Stimulated activated naive CD8-positive, alpha-beta T cell treated with anti-CD3 and anti-CD28 coated beads, Interleukin-15, Interleukin-2, amounts not matched to agents 100 U/mL and 50 U/mL, for 24 hours (primary cell): ENCODE data around the gene BSDC1.
"Not testable (repeated sequence)": the region's sequence is repeated elsewhere in the genome, so short reads cannot be mapped to it uniquely, and the experiment has no call there.

ENCODE experiments used
- ATAC-seq: fragments of 150-1000 bp; cut with Tn5 transposase; one replicate; pipeline ENCODE4 v1.10.0; 2021
- DNase-seq: peaks from one replicate; pipeline ENCODE4 v3.0.0; 2021

BSDC1 gene

DNA sequence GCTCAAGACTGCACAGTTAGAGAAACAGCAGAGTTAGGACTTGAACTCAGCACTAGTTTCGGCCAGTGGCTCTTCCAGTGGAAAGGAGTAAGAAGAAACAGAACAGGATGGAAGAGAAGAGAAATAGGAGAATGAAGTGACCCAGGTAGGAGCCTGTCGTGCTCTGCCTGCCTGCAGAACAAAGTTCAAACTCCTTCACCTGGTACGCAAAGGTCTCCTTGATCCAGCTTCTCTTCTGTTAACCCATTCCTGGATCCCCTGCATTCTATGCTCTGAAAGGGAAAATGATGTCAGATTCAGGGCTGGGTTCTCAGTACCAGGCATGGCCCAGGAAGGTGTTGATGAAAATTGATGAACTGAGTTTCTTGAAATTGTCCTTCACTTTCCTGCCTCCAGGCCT, 35.8 kb downstream of the BSDC1 start:
- DNase-seq = no peak

DNA sequence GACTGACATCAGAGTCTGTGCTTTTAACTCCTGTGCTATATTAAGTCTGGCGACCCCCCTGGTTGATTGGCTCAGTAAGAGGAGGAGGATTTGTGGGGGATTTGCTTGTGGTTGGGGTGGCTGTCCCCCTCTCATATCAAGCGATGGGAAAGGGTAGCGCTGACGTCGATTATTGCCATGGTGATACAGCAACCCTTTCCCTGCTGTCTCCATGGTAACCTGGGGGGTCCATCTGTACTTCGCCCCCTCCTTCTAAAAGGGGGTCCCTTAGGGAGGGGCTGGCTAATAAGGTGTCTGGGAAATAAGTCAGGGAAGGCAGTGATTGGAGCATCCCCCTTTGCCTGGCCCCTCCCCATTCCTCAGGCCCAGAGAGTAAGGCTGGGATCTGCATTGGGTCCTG, 36.6 kb downstream of the BSDC1 start:
- ATAC-seq (no peak), DNase-seq (no peak)

More for the DNA sequence above, 35.8 kb downstream of the BSDC1 start:
- no peak for ATAC-seq

GRCh38 chr1:32356478-32356877, 37.8 kb downstream of the BSDC1 start:
- ATAC-seq (no peak), DNase-seq (no peak)

- DNase-seq, ATAC-seq: not testable (repeated sequence)
These were observed 38.5 kb downstream of the BSDC1 start for GRCh38 chr1:32355778-32356177.

DNA sequence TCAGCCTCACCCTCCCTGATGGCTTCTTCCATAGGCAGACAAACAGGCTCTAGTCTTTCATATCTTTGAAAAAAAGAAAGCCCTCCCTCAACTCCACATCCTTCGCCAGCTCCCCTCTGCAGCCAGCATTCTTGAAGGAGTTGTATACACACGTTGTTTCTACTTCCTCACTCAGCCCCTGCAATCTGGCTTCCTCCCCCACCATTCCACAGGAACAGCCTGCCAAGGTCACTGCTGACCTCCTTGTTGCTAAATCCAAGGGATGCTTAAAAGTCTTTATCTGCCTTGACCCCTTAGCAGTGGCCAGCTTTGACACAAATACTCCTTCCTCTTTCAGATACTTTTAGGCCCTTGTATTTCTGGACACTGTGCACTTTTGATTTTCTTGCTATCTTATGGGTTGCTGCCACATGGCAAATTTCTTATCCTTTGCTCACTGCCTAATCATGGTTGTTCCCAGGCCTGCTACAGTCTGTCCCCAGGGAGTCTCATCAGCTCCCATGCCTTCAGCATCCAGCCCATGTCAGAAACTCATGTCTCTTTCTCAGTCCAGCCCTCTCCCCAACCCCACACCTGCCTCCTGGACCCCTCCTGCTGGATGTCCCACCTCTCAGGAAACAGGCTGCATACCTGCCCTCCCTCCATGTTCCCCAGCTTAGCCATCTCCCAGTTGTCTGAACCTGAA, 40.2 kb downstream of the BSDC1 start:
- ATAC-seq (no peak), DNase-seq (no peak)

GRCh38 chr1:32353431-32353830, 40.8 kb downstream of the BSDC1 start:
- DNase-seq = no peak
- ATAC-seq = no peak

GRCh38 chr1:32352831-32353383, 41.3 kb downstream of the BSDC1 start:
- no peak for ATAC-seq
- no peak for DNase-seq

GRCh38 chr1:32352239-32352745, 41.9 kb downstream of the BSDC1 start:
- ATAC-seq = no peak

GRCh38 chr1:32351399-32352238, 42.6 kb downstream of the BSDC1 start:
- peak; percentile 92 for ATAC-seq

More at GRCh38 chr1:32352239-32352745, 41.9 kb downstream of the BSDC1 start:
- DNase-seq = no peak

DNA sequence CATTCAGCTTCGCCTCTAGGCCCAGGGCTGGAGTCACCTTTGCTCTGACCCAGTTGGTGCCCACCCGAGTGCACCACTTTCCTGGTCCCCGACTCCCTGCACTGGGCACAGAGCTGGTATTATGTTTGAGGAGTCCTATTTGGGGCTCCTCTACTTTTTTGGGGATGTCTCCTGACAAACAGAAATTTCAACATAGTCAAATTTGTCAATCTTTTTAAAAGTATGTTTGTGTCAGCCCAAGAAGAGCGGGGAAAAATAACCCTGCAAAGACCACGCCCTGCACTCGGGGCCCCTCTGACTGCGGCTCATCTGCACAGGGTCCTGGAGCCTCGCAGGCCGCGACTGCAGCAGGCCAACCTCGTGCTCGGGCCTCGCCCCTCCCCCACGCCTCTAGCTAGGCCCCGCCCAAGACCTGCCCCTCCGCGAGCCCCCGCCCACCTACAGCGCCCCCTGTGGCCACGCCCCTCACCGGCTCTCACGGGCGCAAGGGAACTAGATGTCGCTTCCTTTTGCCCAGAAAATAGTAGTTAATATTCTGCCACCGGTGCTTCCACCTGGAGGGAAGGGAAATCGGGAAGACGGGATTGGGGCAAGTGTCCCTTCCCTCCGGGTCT, 43.3 kb downstream of the BSDC1 start:
- ATAC-seq = peak; percentile 64
- DNase-seq = peak; percentile 86

More at GRCh38 chr1:32351399-32352238, 42.6 kb downstream of the BSDC1 start:
- peak; percentile 91 for DNase-seq

- ATAC-seq = no peak
- no peak for DNase-seq
These were observed 45.0 kb downstream of the BSDC1 start for GRCh38 chr1:32349211-32349708.

- DNase-seq (no peak), ATAC-seq (no peak)
These were observed 47.6 kb downstream of the BSDC1 start for GRCh38 chr1:32346532-32347157.

- DNase-seq (no peak), ATAC-seq (no peak)
These were observed 48.9 kb downstream of the BSDC1 start for GRCh38 chr1:32345289-32345827.

GRCh38 chr1:32342704-32343103, 51.5 kb downstream of the BSDC1 start:
- no peak for ATAC-seq
- no peak for DNase-seq

DNA sequence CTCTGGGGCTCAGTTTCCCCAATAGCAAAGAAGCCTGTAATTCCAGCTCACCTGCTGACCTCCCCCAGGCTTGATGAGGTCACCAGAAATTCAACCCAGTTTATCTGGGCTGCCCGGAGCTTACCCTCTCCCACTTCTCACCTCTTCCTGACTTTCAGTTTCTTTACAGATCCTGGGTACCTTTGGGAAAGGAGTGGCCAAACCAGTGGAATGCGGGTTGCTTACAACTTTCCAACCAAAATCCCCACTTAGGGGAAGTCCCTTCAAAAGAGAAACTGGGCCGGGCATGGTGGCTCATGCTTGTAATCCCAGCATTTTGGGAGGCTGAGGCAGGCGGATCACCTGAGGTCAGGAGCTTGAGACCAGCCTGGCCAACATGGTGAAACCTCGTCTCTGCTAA, 52.3 kb downstream of the BSDC1 start:
- ATAC-seq = no peak
- DNase-seq = no peak

GRCh38 chr1:32341186-32341757, 53.0 kb downstream of the BSDC1 start:
- no peak for ATAC-seq

DNA sequence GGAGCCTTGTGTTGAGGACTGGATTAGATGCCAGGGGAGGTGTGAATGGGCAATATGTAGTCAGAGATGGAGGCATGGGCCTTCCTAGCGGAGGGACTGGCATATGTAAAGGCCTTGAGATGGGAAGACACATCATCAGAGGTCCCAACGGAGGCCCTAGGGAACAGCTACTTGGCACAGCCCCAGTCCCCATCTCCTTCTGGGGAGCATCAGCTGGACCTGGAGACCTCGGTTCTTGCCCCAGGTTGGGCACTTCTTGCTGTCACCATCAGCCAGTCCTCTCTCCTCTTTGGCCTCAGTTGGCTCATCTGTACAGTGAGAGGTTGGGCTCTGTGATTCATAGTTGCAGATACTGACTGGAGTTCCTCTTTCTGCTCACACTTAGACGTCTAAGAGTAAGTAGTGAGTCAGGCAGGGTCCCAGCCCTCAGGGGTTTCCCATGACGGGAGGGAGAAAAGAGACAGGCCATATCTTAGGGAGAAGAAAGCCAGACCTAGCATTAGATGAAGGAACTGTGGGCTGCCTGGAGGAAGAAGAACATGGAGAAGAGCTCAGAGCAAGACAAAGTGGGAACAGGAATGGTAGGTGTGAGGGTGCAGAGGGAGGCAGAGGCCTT, 54.8 kb downstream of the BSDC1 start:
- ATAC-seq (peak; percentile 74), DNase-seq (peak; percentile 52)

More at GRCh38 chr1:32341186-32341757, 53.0 kb downstream of the BSDC1 start:
- DNase-seq = no peak

DNA sequence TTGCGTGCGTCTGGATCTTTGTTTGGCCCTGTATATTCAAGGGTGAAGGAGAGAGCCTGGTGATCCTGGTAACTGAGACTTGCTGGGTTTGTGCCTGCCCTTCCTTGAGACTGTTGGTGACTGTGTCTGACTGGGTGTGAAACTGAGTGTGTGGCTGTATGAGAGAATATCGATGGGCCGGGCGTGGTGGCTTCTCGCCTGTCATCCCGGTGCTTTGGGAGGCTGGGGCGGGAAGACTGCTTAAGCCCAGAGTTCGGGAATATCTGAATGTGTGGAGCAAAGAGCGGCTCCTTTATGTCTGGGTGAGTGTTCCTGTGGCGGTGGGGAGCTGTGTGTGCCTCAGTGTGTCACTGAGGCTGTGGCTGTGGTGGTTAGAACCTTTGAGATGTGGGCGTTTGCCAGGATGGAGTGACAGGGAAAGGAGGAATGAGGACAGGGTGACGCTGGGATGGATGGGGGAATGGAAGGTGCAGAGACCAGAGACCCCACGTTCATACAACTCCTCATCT, 55.5 kb downstream of the BSDC1 start:
- DNase-seq (no peak), ATAC-seq (no peak)

GRCh38 chr1:32337855-32338636, 56.2 kb downstream of the BSDC1 start:
- ATAC-seq (peak; percentile 15), DNase-seq (peak; percentile 40)
